Stomach (tissue), 9 donors: Measurements from ENCODE around the gene PRKRIP1. TPM values are rescaled to one million over a fixed set of nuclear protein-coding genes. Genes with fewer than 3 reads are reported as not detected.

Experiments
- DNase-seq, 2 donors: peaks; one replicate each; pipeline versions ENCODE4 v3.0.0 to v3.0.0-alpha.2; 2013 to 2019
- H3K27ac ChIP-seq, 5 donors: fragments of 200-600 bp in 4 of 5; sonication (generic) in 4 of 5; one replicate each; pipeline ENCODE4 v1.5.1; 2013 to 2019; ENCODE audit warnings: mild to moderate bottlenecking in 1 of 5, moderate library complexity in 1 of 5
- H3K27me3 ChIP-seq, 3 donors: fragments of 200-600 bp; sonication (generic); one replicate each; pipeline ENCODE4 v1.5.1; 2017 to 2019; ENCODE audit warnings: mixed run types in 1 of 3
- H3K36me3 ChIP-seq, 4 donors: fragments of 200-600 bp; sonication (generic); 1 replicate in 3 of 4; 2 replicates in 1 of 4; pipeline ENCODE4 v1.5.1; 2016 to 2019
- H3K4me1 ChIP-seq, 4 donors: fragments of 200-600 bp; sonication (generic); one replicate each; pipeline ENCODE4 v1.5.1; 2016 to 2019
- H3K4me3 ChIP-seq, 4 donors: fragments of 200-600 bp; sonication (generic) in 3 of 4; one replicate each; pipeline ENCODE4 v1.5.1; 2016 to 2019; ENCODE audit warnings: mild to moderate bottlenecking in 1 of 4
- H3K9me3 ChIP-seq, 4 donors: fragments of 200-600 bp; sonication (generic); one replicate each; pipeline ENCODE4 v1.5.1; 2016 to 2019
- CTCF ChIP-seq, 7 experiments: fragments of 450-650 bp in 4 of 7; fragments of 200-600 bp in 3 of 7; sonication (generic) in 3 of 7; IDR thresholded peaks; one replicate each; pipeline ENCODE4 v1.5.1; 2016 to 2019; ENCODE audit warnings: antibody characterized with exemption in 7 of 7, control low read depth in 2 of 7, mild to moderate bottlenecking in 1 of 7
- EP300 ChIP-seq: sonication (generic); formaldehyde crosslinking; IDR thresholded peaks from one replicate; pipeline ENCODE4 v1.6.1; 2017; ENCODE audit warnings: antibody characterized with exemption
- POLR2A ChIP-seq, 4 donors: fragments of 450-650 bp; IDR thresholded peaks; one replicate each; pipeline ENCODE4 v1.6.1; 2016; ENCODE audit warnings: antibody characterized with exemption in 4 of 4, control low read depth in 2 of 4, mild to moderate bottlenecking in 1 of 4, moderate library complexity in 1 of 4
- POLR2AphosphoS5 ChIP-seq, 3 donors: sonication (generic); formaldehyde crosslinking; IDR thresholded peaks; one replicate each; pipeline ENCODE4 v1.6.1; 2016; ENCODE audit warnings: antibody characterized with exemption in 3 of 3
- WGBS, 5 donors: extraction: QIAGEN DNeasy Blood & Tissue Kit in 3 of 5; methylation state at CpG; one replicate each; pipeline versions ENCODE4 v1.1.5 to v1.1.7; 2013 to 2018; 5-methylcytosine and 5-hydroxymethylcytosine counted together
- intact Hi-C: fragments of 100-400 bp; cut with DNase I; formaldehyde crosslinking; loops from one replicate; pipeline ENCODE4 v1.15.1; 2023; ENCODE audit warnings: low total_unique reads
- polyA plus RNA-seq, 3 donors: library from polyadenylated mRNA; stranded (reverse); fragments of 200-250 nt; gene quantifications; one replicate each; pipeline ENCODE4 v1.2.3, GENCODE V29; 2013
- total RNA-seq, 5 donors: library from RNA; depleted of rRNA; stranded (reverse); fragments of >200 nt; gene quantifications; one replicate each; pipeline versions ENCODE4 v1.1.0 to v1.2.3, GENCODE V29; 2014 to 2016
- donor health status: healthy with polysubstance abuse.
- donor health status: Bipolar disorder and iron deficiency.
- donor health status: healthy.

Gene PRKRIP1
- total and polyA plus RNA-seq, 8 donors: 23.5 to 92.7 (median 30.0) TPM

- H3K4me3 ChIP-seq: no peak overlapping the region
- intact Hi-C loops: loop anchor here (5.0 kb wide), 1 partner anchor 109 kb away; no protein-coding TSS in a partner anchor
Observed at GRCh38 chr7:102390697-102391484, 5.3 kb upstream of the PRKRIP1 start.

GRCh38 chr7:102392330-102392729 lies 3.8 kb upstream of the PRKRIP1 start:
- no peak for DNase-seq
- no peaks in the 10 kb centered on the region for H3K27me3 ChIP-seq
- peak overlapping the region in 1 of 5 donors; percentile 21 for H3K27ac ChIP-seq
- H3K4me1 ChIP-seq: peaks cover 4 to 25% (median 16%) of the 10 kb centered on the region in 4 donors
- H3K36me3 ChIP-seq: peaks cover 0 to 34% (median 31%) of the 10 kb centered on the region in 4 donors
- intact Hi-C loops: loop anchor here (5.0 kb wide), 1 partner anchor 110 kb away; no protein-coding TSS in a partner anchor
- 88 to 94% (median 89%) methylated on average over 1 of the region's 1 CpG for WGBS, 5 donors
- no peak for TF ChIP-seq POLR2AphosphoS5 (IDR thresholded peaks at IDR 0.05)
- no peak for TF ChIP-seq POLR2A (IDR thresholded peaks at IDR 0.05)
- no peak for TF ChIP-seq EP300
- no peak for TF ChIP-seq CTCF (IDR thresholded peaks at IDR 0.05)
- H3K9me3 ChIP-seq: no peaks in the 10 kb centered on the region
- no peak overlapping the region for H3K4me3 ChIP-seq

More at GRCh38 chr7:102390697-102391484, 5.3 kb upstream of the PRKRIP1 start:
- peak in 5 of 7 experiments; percentile 80 to 92 (median 88) for TF ChIP-seq CTCF (IDR thresholded peaks at IDR 0.05)
- peak in 1 of 3 donors; percentile 69 for TF ChIP-seq POLR2AphosphoS5 (IDR thresholded peaks at IDR 0.05)
- no peak for TF ChIP-seq EP300
- peak; percentile 89 to 92 for DNase-seq
- 53 to 85% (median 64%) methylated on average over 8 to 12 of the region's 12 CpGs for WGBS, 5 donors
- peaks cover 0 to 44% (median 43%) of the 10 kb centered on the region in 4 donors for H3K36me3 ChIP-seq
- no peak overlapping the region for H3K27ac ChIP-seq
- no peaks in the 10 kb centered on the region for H3K9me3 ChIP-seq
- H3K27me3 ChIP-seq: no peaks in the 10 kb centered on the region
- H3K4me1 ChIP-seq: peaks cover 0 to 18% (median 8%) of the 10 kb centered on the region in 4 donors

GRCh38 chr7:102393467-102393866 lies 2.7 kb upstream of the PRKRIP1 start:
- DNase-seq: no peak
- peak overlapping the region in 1 of 5 donors; percentile 21 for H3K27ac ChIP-seq
- no peak overlapping the region for H3K4me3 ChIP-seq
- TF ChIP-seq POLR2A (IDR thresholded peaks at IDR 0.05) (no peak), EP300 (no peak), POLR2AphosphoS5 (IDR thresholded peaks at IDR 0.05) (no peak), CTCF (IDR thresholded peaks at IDR 0.05) (no peak)
- peaks cover 6 to 35% (median 24%) of the 10 kb centered on the region in 4 donors for H3K4me1 ChIP-seq
- 66 to 74% (median 74%) methylated on average over 9 of the region's 9 CpGs for WGBS, 5 donors
- H3K36me3 ChIP-seq: peaks cover 0 to 29% (median 25%) of the 10 kb centered on the region in 4 donors
- no peaks in the 10 kb centered on the region for H3K27me3 ChIP-seq
- intact Hi-C loops: loop anchor here (5.0 kb wide), 1 partner anchor 111 kb away; no protein-coding TSS in a partner anchor
- H3K9me3 ChIP-seq: no peaks in the 10 kb centered on the region

- intact Hi-C loops: no loop called here
- TF ChIP-seq POLR2AphosphoS5 (IDR thresholded peaks at IDR 0.05) (no peak), EP300 (no peak), CTCF (IDR thresholded peaks at IDR 0.05) (no peak), POLR2A (IDR thresholded peaks at IDR 0.05) (no peak)
- H3K36me3 ChIP-seq: peaks cover 11 to 44% (median 33%) of the 10 kb centered on the region in 4 donors
- no peak for DNase-seq
- H3K9me3 ChIP-seq: no peaks in the 10 kb centered on the region
- H3K27ac ChIP-seq: peak overlapping the region; percentile 78 to 87 (median 85)
- peaks cover 6 to 34% (median 26%) of the 10 kb centered on the region in 4 donors for H3K4me1 ChIP-seq
- peak overlapping the region; percentile 77 to 96 (median 94) for H3K4me3 ChIP-seq
- WGBS, 5 donors: 5 to 12% (median 7%) methylated on average over 9 of the region's 9 CpGs
- H3K27me3 ChIP-seq: no peaks in the 10 kb centered on the region
Observed at GRCh38 chr7:102395592-102395872, 631 bp upstream of the PRKRIP1 start.
